Right ventricle myocardium inferior (tissue), 1 donor: ENCODE data around the gene PSORS1C2. TPM values are rescaled to one million over a fixed set of nuclear protein-coding genes. Genes with fewer than 3 reads are reported as not detected.

Experiments used
- ATAC-seq: fragments of 200-7000 bp; cut with Tn5 transposase; one replicate; pipeline ENCODE4 v1.9.1; 2020; ENCODE audit warnings: mild to moderate bottlenecking, moderate library complexity
- DNase-seq: peaks from one replicate; pipeline ENCODE4 v3.0.0; 2021; ENCODE audit errors: missing footprints
- intact Hi-C: fragments of 100-400 bp; cut with DNase I; formaldehyde crosslinking; loops from one replicate; pipeline ENCODE4 v1.11.0; 2022
- total RNA-seq: library from RNA; stranded (reverse); fragmentation: NEBNext Ultra II Directional; extraction: Animal tissue kit (Norgen Biotek cat#: 25700); gene quantifications from one replicate; pipeline ENCODE4 v1.2.1, GENCODE V29; 2021
- donor health status: DM: no; HTN: yes; CAD: no; lungs with severe emphysema.

PSORS1C2 gene
- total RNA-seq, 1 donor from 2014 or later: not detected

GRCh38 chr6:31092238-31092637 lies 46.6 kb downstream of the PSORS1C2 start:
- intact Hi-C loops: no loop called here
- ATAC-seq: no peak
- no peak for DNase-seq

DNA sequence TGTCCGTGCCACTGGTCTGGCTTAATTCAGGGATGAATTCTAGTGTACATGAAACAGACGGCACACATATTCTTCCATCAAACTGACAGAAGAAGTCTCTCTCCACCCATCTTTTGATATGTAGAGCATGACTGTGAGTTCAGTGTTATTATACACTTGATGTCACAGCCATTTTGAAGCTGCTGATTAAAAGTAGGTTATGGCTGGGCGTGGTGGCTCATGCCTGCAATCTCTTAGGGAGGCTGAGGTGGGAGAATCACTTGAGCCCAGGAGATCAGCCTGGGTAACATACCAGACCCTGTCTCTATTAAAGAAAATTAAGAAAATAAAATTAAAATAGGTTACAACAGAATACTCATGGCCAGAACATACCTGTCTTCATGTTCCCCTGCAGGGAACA lies 47.2 kb downstream of the PSORS1C2 start:
- intact Hi-C loops: no loop called here
- DNase-seq: no peak
- no peak for ATAC-seq

- intact Hi-C loops: no loop called here
- ATAC-seq (no peak), DNase-seq (no peak)
Observed at GRCh38 chr6:31090973-31091364, 47.9 kb downstream of the PSORS1C2 start.

- intact Hi-C loops: no loop called here
- DNase-seq (no peak), ATAC-seq (no peak)
Observed at GRCh38 chr6:31090275-31090972, 48.4 kb downstream of the PSORS1C2 start.

Other genes with a start within 250 kb of the PSORS1C2 start
- 22.2 TPM for gene GTF2H4, start 230.9 kb downstream of the PSORS1C2 start, total RNA-seq
- 18.3 TPM for gene VARS2, start 224.8 kb downstream of the PSORS1C2 start, total RNA-seq
- not detected for gene SFTA2, start 206.9 kb downstream of the PSORS1C2 start, total RNA-seq
- not detected for gene MUCL3, start 198.1 kb downstream of the PSORS1C2 start, total RNA-seq
- not detected for gene MUC21, start 155.3 kb downstream of the PSORS1C2 start, total RNA-seq
- gene MUC22, start 128.6 kb downstream of the PSORS1C2 start, total RNA-seq: 0.14 TPM
- not detected for gene C6orf15, start 26.5 kb downstream of the PSORS1C2 start, total RNA-seq
- gene PSORS1C1, start 24.3 kb downstream of the PSORS1C2 start, total RNA-seq: 1.9 TPM
- not detected for gene CDSN, start 18.6 kb downstream of the PSORS1C2 start, total RNA-seq
- gene CCHCR1, start 18.7 kb upstream of the PSORS1C2 start, total RNA-seq: 12.3 TPM
- 5.2 TPM for gene TCF19, start 19.5 kb upstream of the PSORS1C2 start, total RNA-seq
- gene POU5F1, start 31.6 kb upstream of the PSORS1C2 start, total RNA-seq: 0.51 TPM
- gene HLA-C, start 133.0 kb upstream of the PSORS1C2 start, total RNA-seq: 185 TPM
- 465 TPM for gene HLA-B, start 218.1 kb upstream of the PSORS1C2 start, total RNA-seq